H9 (cell line): ENCODE results near the gene TRAP1. TPM values are rescaled to one million over a fixed set of nuclear protein-coding genes. Genes with fewer than 3 reads are reported as not detected.

Source experiments
- DNase-seq: peaks from one replicate; pipeline ENCODE4 v3.0.0-alpha.2; 2017
- H2AFZ ChIP-seq: one replicate; pipeline ENCODE4 v1.6.1; 2013; ENCODE audit warnings: mild to moderate bottlenecking, low read length, control low read depth, moderate library complexity
- H2AK5ac ChIP-seq: 2 replicates; pipeline ENCODE4 v1.6.1; 2013; ENCODE audit warnings: low read length, control low read depth, mixed read lengths; ENCODE audit not compliant: insufficient read length
- H2BK120ac ChIP-seq: one replicate; pipeline ENCODE4 v1.6.1; 2013; ENCODE audit warnings: low read depth, mild to moderate bottlenecking, low read length, control low read depth, inconsistent platforms; ENCODE audit not compliant: poor library complexity, severe bottlenecking
- H2BK12ac ChIP-seq: 2 replicates; pipeline ENCODE4 v1.6.1; 2013; ENCODE audit warnings: low read length, control low read depth, mixed read lengths, low read depth; ENCODE audit not compliant: insufficient read length
- H2BK15ac ChIP-seq: 2 replicates; pipeline ENCODE4 v1.6.1; 2013; ENCODE audit warnings: low read depth, low read length, control low read depth
- H2BK20ac ChIP-seq: one replicate; pipeline ENCODE4 v1.6.1; 2013; ENCODE audit warnings: low read depth, mild to moderate bottlenecking, low read length, control low read depth, inconsistent platforms; ENCODE audit not compliant: poor library complexity, severe bottlenecking
- H2BK5ac ChIP-seq: 2 replicates; pipeline ENCODE4 v1.6.1; 2013; ENCODE audit warnings: low read length, control low read depth, mixed read lengths; ENCODE audit not compliant: insufficient read length
- H3K14ac ChIP-seq: 2 replicates; pipeline ENCODE4 v1.6.1; 2013; ENCODE audit warnings: low read length, control low read depth; ENCODE audit not compliant: insufficient read depth
- H3K18ac ChIP-seq: 2 replicates; pipeline ENCODE4 v1.6.1; 2013; ENCODE audit warnings: low read depth, mild to moderate bottlenecking, mixed read lengths, low read length, control low read depth; ENCODE audit not compliant: insufficient read length
- H3K23ac ChIP-seq: 2 replicates; pipeline ENCODE4 v1.6.1; 2013; ENCODE audit warnings: low read length, control low read depth, mixed read lengths, low read depth; ENCODE audit not compliant: insufficient read length
- H3K23me2 ChIP-seq: 2 replicates; pipeline ENCODE4 v1.6.1; 2013; ENCODE audit warnings: low read depth, mild to moderate bottlenecking, mixed read lengths, low read length, control low read depth; ENCODE audit not compliant: insufficient read length, poor library complexity, severe bottlenecking
- H3K27ac ChIP-seq: 2 replicates; pipeline ENCODE4 v1.5.1; 2013; ENCODE audit warnings: low read length, control low read depth, mixed read lengths, low read depth; ENCODE audit not compliant: insufficient read length
- H3K27me3 ChIP-seq: 2 replicates; pipeline ENCODE4 v1.6.1; 2013; ENCODE audit warnings: low read length, control low read depth, inconsistent platforms; ENCODE audit not compliant: insufficient read depth
- H3K4ac ChIP-seq: 2 replicates; pipeline ENCODE4 v1.6.1; 2013; ENCODE audit warnings: low read depth, mild to moderate bottlenecking, control low read depth, inconsistent platforms, low read length, moderate library complexity
- H3K4me1 ChIP-seq: 2 replicates; pipeline ENCODE4 v1.6.1; 2013; ENCODE audit warnings: low read length, control low read depth, inconsistent platforms; ENCODE audit not compliant: insufficient read depth
- H3K4me2 ChIP-seq: 2 replicates; pipeline ENCODE4 v1.6.1; 2013; ENCODE audit warnings: low read length, control low read depth, mixed read lengths; ENCODE audit not compliant: insufficient read length, insufficient read depth
- H3K56ac ChIP-seq: 2 replicates; pipeline ENCODE4 v1.6.1; 2013; ENCODE audit warnings: low read depth, mild to moderate bottlenecking, mixed read lengths, low read length, control low read depth; ENCODE audit not compliant: insufficient read length
- H3K79me1 ChIP-seq: 2 replicates; pipeline ENCODE4 v1.6.1; 2013; ENCODE audit warnings: low read depth, mild to moderate bottlenecking, moderate library complexity, low read length, control low read depth, inconsistent platforms; ENCODE audit not compliant: insufficient read depth, poor library complexity, severe bottlenecking
- H3K79me2 ChIP-seq: 2 replicates; pipeline ENCODE4 v1.6.1; 2013; ENCODE audit warnings: low read length, control low read depth, inconsistent platforms; ENCODE audit not compliant: insufficient read depth
- H3K9ac ChIP-seq: 2 replicates; pipeline ENCODE4 v1.6.1; 2013; ENCODE audit warnings: low read length, control low read depth, mixed read lengths; ENCODE audit not compliant: insufficient read length; ENCODE audit errors: extremely low read depth
- H3K9me3 ChIP-seq: one replicate; pipeline ENCODE4 v1.6.1; 2013; ENCODE audit warnings: low read depth, low read length, inconsistent platforms; ENCODE audit not compliant: control insufficient read depth
- H3T11ph ChIP-seq: one replicate; pipeline ENCODE4 v1.6.1; 2013; ENCODE audit warnings: mild to moderate bottlenecking, low read length, control low read depth, inconsistent platforms
- H4K20me1 ChIP-seq: one replicate; pipeline ENCODE4 v1.6.1; 2013; ENCODE audit not compliant: control insufficient read depth, insufficient read length, insufficient read depth
- H4K5ac ChIP-seq: 2 replicates; pipeline ENCODE4 v1.6.1; 2013; ENCODE audit warnings: low read depth, mild to moderate bottlenecking, mixed read lengths, low read length, control low read depth; ENCODE audit not compliant: insufficient read length
- H4K8ac ChIP-seq: replicated peaks from 2 replicates; pipeline ENCODE4 v1.6.1; 2013; ENCODE audit warnings: low read length, control low read depth, mixed read lengths, low read depth; ENCODE audit not compliant: insufficient read length
- H4K91ac ChIP-seq: 2 replicates; pipeline ENCODE4 v1.6.1; 2013; ENCODE audit warnings: low read depth, mild to moderate bottlenecking, moderate library complexity, mixed read lengths, low read length, control low read depth; ENCODE audit not compliant: insufficient read length
- H3K27ac Mint-ChIP-seq, 3 experiments: 2 replicates in 2 of 3; 3 replicates in 1 of 3; pipeline ENCODE4 v1.8.0; 2020 to 2021; ENCODE audit warnings: mixed read lengths in 3 of 3, mild to moderate bottlenecking in 1 of 3, moderate library complexity in 1 of 3
- H3K27me3 Mint-ChIP-seq: 2 replicates; pipeline ENCODE4 v1.8.0; 2021; ENCODE audit warnings: low read depth, mild to moderate bottlenecking, moderate library complexity, mixed read lengths
- H3K36me3 Mint-ChIP-seq, 3 experiments: 2 replicates in 2 of 3; 3 replicates in 1 of 3; pipeline ENCODE4 v1.8.0; 2020 to 2021; ENCODE audit warnings: low read depth in 3 of 3, mixed read lengths in 3 of 3; ENCODE audit not compliant: insufficient read depth in 1 of 3
- H3K4me1 Mint-ChIP-seq, 2 experiments: 2 replicates each; pipeline ENCODE4 v1.8.0; 2020; ENCODE audit warnings: mixed read lengths in 2 of 2
- H3K4me3 Mint-ChIP-seq, 2 experiments: 2 replicates in 1 of 2; 3 replicates in 1 of 2; pipeline ENCODE4 v1.8.0; 2020 to 2021; ENCODE audit warnings: mild to moderate bottlenecking in 2 of 2, mixed read lengths in 2 of 2, moderate library complexity in 1 of 2
- H3K9me3 Mint-ChIP-seq, 2 experiments: 2 replicates in 1 of 2; 3 replicates in 1 of 2; pipeline ENCODE4 v1.8.0; 2020; ENCODE audit warnings: mild to moderate bottlenecking in 2 of 2, mixed read lengths in 2 of 2, moderate library complexity in 1 of 2
- WGBS: extraction: QIAGEN DNeasy Blood & Tissue Kit; methylation state at CpG from one replicate; pipeline ENCODE4 v1.1.7; 2013; ENCODE audit warnings: missing lambda C conversion rate, low lambda C conversion rate, mixed read lengths; ENCODE audit not compliant: insufficient read length; ENCODE audit errors: extremely low coverage; 5-methylcytosine and 5-hydroxymethylcytosine counted together
- total RNA-seq: library from RNA; stranded (reverse); gene quantifications from 2 replicates; pipeline ENCODE4 v1.2.1, GENCODE V29; 2021
- TF ChIP-seq, protein P1 (sequence below): fragments of 200-600 bp; sonication (generic); conservative IDR thresholded peaks from 3 replicates; pipeline ENCODE4 v1.8.0; 2021; ENCODE audit warnings: antibody characterized with exemption, mild to moderate bottlenecking

The TRAP1 gene
- total RNA-seq, 1 experiment from 2014 or later: 211 TPM

GRCh38 chr16:3748307-3748706 lies 31.0 kb upstream of the TRAP1 start:
- no peak overlapping the region for H2AFZ ChIP-seq
- H3K27ac ChIP-seq: no peak overlapping the region
- no peak overlapping the region for H2AK5ac ChIP-seq
- H3K4ac ChIP-seq: no peak overlapping the region
- no peak overlapping the region for H4K91ac ChIP-seq
- H3K9me3 Mint-ChIP-seq: no peaks in the 10 kb centered on the region
- H2BK12ac ChIP-seq: no peak overlapping the region
- H2BK20ac ChIP-seq: no peak overlapping the region
- no peak overlapping the region for H4K5ac ChIP-seq
- H3K79me2 ChIP-seq: no peaks in the 10 kb centered on the region
- no CpG with 5 or more reads among the region's 5 CpGs for WGBS
- no peak overlapping the region for H3K23ac ChIP-seq
- peak; percentile 20 for DNase-seq
- H3K36me3 Mint-ChIP-seq: peaks cover 25 to 83% (median 55%) of the 10 kb centered on the region in 3 experiments
- H3K9ac ChIP-seq: no peak overlapping the region
- no peak overlapping the region for H3K14ac ChIP-seq
- no peaks in the 10 kb centered on the region for H3K9me3 ChIP-seq
- H2BK120ac ChIP-seq: no peak overlapping the region
- H3K27me3 Mint-ChIP-seq: no peaks in the 10 kb centered on the region
- H3K4me1 Mint-ChIP-seq: no peaks in the 10 kb centered on the region
- H4K8ac ChIP-seq: no peak overlapping the region
- no peak overlapping the region for H3K4me3 Mint-ChIP-seq
- no peaks in the 10 kb centered on the region for H3K4me1 ChIP-seq
- no peak overlapping the region for H3K56ac ChIP-seq
- H3K23me2 ChIP-seq: no peaks in the 10 kb centered on the region
- no peak overlapping the region for H3T11ph ChIP-seq
- H3K27me3 ChIP-seq: no peaks in the 10 kb centered on the region
- H2BK15ac ChIP-seq: no peak overlapping the region
- H3K4me2 ChIP-seq: no peak overlapping the region
- TF ChIP-seq, protein P1, sequence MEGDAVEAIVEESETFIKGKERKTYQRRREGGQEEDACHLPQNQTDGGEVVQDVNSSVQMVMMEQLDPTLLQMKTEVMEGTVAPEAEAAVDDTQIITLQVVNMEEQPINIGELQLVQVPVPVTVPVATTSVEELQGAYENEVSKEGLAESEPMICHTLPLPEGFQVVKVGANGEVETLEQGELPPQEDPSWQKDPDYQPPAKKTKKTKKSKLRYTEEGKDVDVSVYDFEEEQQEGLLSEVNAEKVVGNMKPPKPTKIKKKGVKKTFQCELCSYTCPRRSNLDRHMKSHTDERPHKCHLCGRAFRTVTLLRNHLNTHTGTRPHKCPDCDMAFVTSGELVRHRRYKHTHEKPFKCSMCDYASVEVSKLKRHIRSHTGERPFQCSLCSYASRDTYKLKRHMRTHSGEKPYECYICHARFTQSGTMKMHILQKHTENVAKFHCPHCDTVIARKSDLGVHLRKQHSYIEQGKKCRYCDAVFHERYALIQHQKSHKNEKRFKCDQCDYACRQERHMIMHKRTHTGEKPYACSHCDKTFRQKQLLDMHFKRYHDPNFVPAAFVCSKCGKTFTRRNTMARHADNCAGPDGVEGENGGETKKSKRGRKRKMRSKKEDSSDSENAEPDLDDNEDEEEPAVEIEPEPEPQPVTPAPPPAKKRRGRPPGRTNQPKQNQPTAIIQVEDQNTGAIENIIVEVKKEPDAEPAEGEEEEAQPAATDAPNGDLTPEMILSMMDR: no peak
- no peak overlapping the region for H2BK5ac ChIP-seq
- no peaks in the 10 kb centered on the region for H4K20me1 ChIP-seq
- H3K18ac ChIP-seq: no peak overlapping the region
- H3K27ac Mint-ChIP-seq: peak overlapping the region in 1 of 3 experiments; percentile 82; a peak in 1 of 7 replicates
- no peaks in the 10 kb centered on the region for H3K79me1 ChIP-seq
